SK-N-SH (cell line): ENCODE data around the gene PPTC7. TPM values are rescaled to one million over a fixed set of nuclear protein-coding genes. Genes with fewer than 3 reads are reported as not detected.
A peak's percentile ranks its signal among the peaks of the same experiment; 100 is the strongest.
"Not testable (repeated sequence)": the region's sequence is repeated elsewhere in the genome, so short reads cannot be mapped to it uniquely, and the experiment has no call there.

ENCODE experiments used
- CTCF ChIA-PET: fragments of 300-600, 350-600 bp; formaldehyde crosslinking; extraction: SDS; loops from one replicate; lab custom pipeline; 2021; lab: Yijun Ruan, JAX
- POLR2A ChIA-PET: fragments of 350-600 bp; sonication (Branson Sonifier 250); formaldehyde crosslinking; extraction: SDS; loops from one replicate; lab custom pipeline; 2020; ENCODE audit warnings: antibody characterized with exemption, inconsistent platforms; lab: Yijun Ruan, JAX
- DNase-seq: peaks from one replicate; pipeline ENCODE4 v3.0.0; 2012
- H2AFZ ChIP-seq: fragments of 200-600 bp; sonication (generic); 2 replicates; pipeline ENCODE4 v1.8.1; 2016; ENCODE audit warnings: antibody characterized with exemption, mild to moderate bottlenecking, low read depth
- H3F3A ChIP-seq: fragments of 200-600 bp; sonication (generic); replicated peaks from 2 replicates; pipeline ENCODE3; 2016; ENCODE audit warnings: antibody characterized with exemption, mild to moderate bottlenecking; ENCODE audit not compliant: insufficient read depth
- H3K27ac ChIP-seq, 2 experiments: fragments of 200-500 bp in 1 of 2; fragments of 200-600 bp in 1 of 2; sonication (Bioruptor generic) in 1 of 2; sonication (generic), shearing (Covaris generic) in 1 of 2; 2 replicates each; pipeline versions ENCODE4 v1.5.1 to v1.6.1; 2014 to 2016; ENCODE audit warnings: low read depth in 2 of 2, inconsistent platforms in 1 of 2, low read length in 1 of 2, mild to moderate bottlenecking in 1 of 2, mixed read lengths in 1 of 2
- H3K27me3 ChIP-seq: fragments of 200-600 bp; sonication (generic), shearing (Covaris generic); 2 replicates; pipeline ENCODE4 v1.6.1; 2016; ENCODE audit warnings: mixed run types; ENCODE audit not compliant: insufficient read depth
- H3K36me3 ChIP-seq, 2 experiments: fragments of 200-500 bp in 1 of 2; fragments of 200-600 bp in 1 of 2; sonication (Bioruptor generic) in 1 of 2; sonication (generic) in 1 of 2; replicated peaks in 1 of 2; 2 replicates each; pipeline versions ENCODE3 to v1.5.1; 2014 to 2016; ENCODE audit warnings: low read length in 1 of 2, mild to moderate bottlenecking in 1 of 2; ENCODE audit not compliant: insufficient read depth in 2 of 2, control insufficient read depth in 1 of 2
- H3K4me1 ChIP-seq, 2 experiments: fragments of 200-500 bp in 1 of 2; fragments of 200-600 bp in 1 of 2; sonication (Bioruptor generic) in 1 of 2; sonication (generic), shearing (Covaris generic) in 1 of 2; 2 replicates each; pipeline versions ENCODE4 v1.5.1 to v1.6.1; 2014 to 2016; ENCODE audit warnings: low read depth in 1 of 2, low read length in 1 of 2, mixed run types in 1 of 2; ENCODE audit not compliant: insufficient read depth in 2 of 2, control insufficient read depth in 1 of 2
- H3K4me2 ChIP-seq: fragments of 200-600 bp; sonication (generic), shearing (Covaris generic); 2 replicates; pipeline ENCODE4 v1.6.1; 2017; ENCODE audit warnings: mixed run types
- H3K4me3 ChIP-seq, 2 experiments: fragments of 200-500 bp in 1 of 2; fragments of 200-600 bp in 1 of 2; sonication (Bioruptor generic) in 1 of 2; sonication (generic), shearing (Covaris generic) in 1 of 2; 2 replicates each; pipeline versions ENCODE4 v1.5.1 to v1.8.1; 2014 to 2016; ENCODE audit warnings: low read depth in 2 of 2, inconsistent platforms in 1 of 2, low read length in 1 of 2, mild to moderate bottlenecking in 1 of 2, mixed read lengths in 1 of 2, moderate library complexity in 1 of 2
- H3K79me2 ChIP-seq: fragments of 200-600 bp; sonication (generic); 2 replicates; pipeline ENCODE4 v1.8.1; 2017; ENCODE audit warnings: mild to moderate bottlenecking; ENCODE audit not compliant: insufficient read depth
- H3K9ac ChIP-seq: fragments of 200-600 bp; sonication (generic); 2 replicates; pipeline ENCODE4 v1.6.1; 2017; ENCODE audit warnings: mixed run types
- H3K9me2 ChIP-seq: fragments of 200-600 bp; sonication (generic); 2 replicates; pipeline ENCODE4 v1.6.1; 2017; ENCODE audit warnings: mixed run types
- H3K9me3 ChIP-seq: fragments of 200-600 bp; sonication (generic); 2 replicates; pipeline ENCODE4 v1.6.1; 2017; ENCODE audit warnings: mixed run types, mild to moderate bottlenecking, moderate library complexity
- H4K20me1 ChIP-seq: fragments of 200-600 bp; sonication (generic); 2 replicates; pipeline ENCODE4 v1.6.1; 2017; ENCODE audit warnings: mild to moderate bottlenecking, mixed run types; ENCODE audit not compliant: insufficient read depth
- ELF1 ChIP-seq: IDR thresholded peaks from 2 replicates; pipeline ENCODE4 v1.4.0; 2012
- EP300 ChIP-seq, 2 experiments: IDR thresholded peaks; 2 replicates each; pipeline versions ENCODE4 v1.4.0 to v1.6.1; 2012; ENCODE audit warnings: borderline replicate concordance in 1 of 2, low read depth in 1 of 2, low read length in 1 of 2
- FOSL2 ChIP-seq: IDR thresholded peaks from 2 replicates; pipeline ENCODE4 v1.4.0; 2012; ENCODE audit warnings: low read depth, mild to moderate bottlenecking, moderate library complexity, borderline replicate concordance
- FOXM1 ChIP-seq: IDR thresholded peaks from 2 replicates; pipeline ENCODE4 v1.4.0; 2012; ENCODE audit warnings: low read depth, mild to moderate bottlenecking
- GABPA ChIP-seq: IDR thresholded peaks from 2 replicates; pipeline ENCODE4 v1.4.0; 2012; ENCODE audit warnings: low read depth, mild to moderate bottlenecking
- JUND ChIP-seq: IDR thresholded peaks from 2 replicates; pipeline ENCODE4 v1.4.0; 2012
- MAX ChIP-seq: IDR thresholded peaks from 2 replicates; pipeline ENCODE4 v1.4.0; 2012; ENCODE audit warnings: low read depth
- MEF2A ChIP-seq: IDR thresholded peaks from 2 replicates; pipeline ENCODE4 v1.4.0; 2012; ENCODE audit warnings: low read depth, borderline replicate concordance
- NFIC ChIP-seq: IDR thresholded peaks from 2 replicates; pipeline ENCODE4 v1.4.0; 2012; ENCODE audit warnings: borderline replicate concordance
- PBX3 ChIP-seq: IDR thresholded peaks from 2 replicates; pipeline ENCODE4; 2012
- RAD21 ChIP-seq: IDR thresholded peaks from 2 replicates; pipeline ENCODE4 v1.6.1; 2012; ENCODE audit warnings: mild to moderate bottlenecking, low read length
- RFX5 ChIP-seq: IDR thresholded peaks from 2 replicates; pipeline ENCODE4 v1.6.1; 2012; ENCODE audit warnings: mild to moderate bottlenecking, improper control_type of control experiment, low read length
- RXRA ChIP-seq: IDR thresholded peaks from 2 replicates; pipeline ENCODE4 v1.4.0; 2012; ENCODE audit warnings: low read depth, mild to moderate bottlenecking, borderline replicate concordance
- TAF1 ChIP-seq: IDR thresholded peaks from 2 replicates; pipeline ENCODE4 v1.6.1; 2012; ENCODE audit warnings: low read depth, mild to moderate bottlenecking, low read length, moderate library complexity, borderline replicate concordance
- TCF12 ChIP-seq: IDR thresholded peaks from 2 replicates; pipeline ENCODE4 v1.4.0; 2012
- TEAD4 ChIP-seq: IDR thresholded peaks from 2 replicates; pipeline ENCODE4 v1.4.0; 2012; ENCODE audit warnings: mild to moderate bottlenecking, borderline replicate concordance; ENCODE audit not compliant: insufficient read depth
- YY1 ChIP-seq: IDR thresholded peaks from 2 replicates; pipeline ENCODE4 v1.4.0; 2012; ENCODE audit warnings: low read depth, mild to moderate bottlenecking
- ZBTB33 ChIP-seq: IDR thresholded peaks from 2 replicates; pipeline ENCODE4 v1.4.0; 2012; ENCODE audit warnings: low read depth, borderline replicate concordance
- WGBS: methylation state at CpG from one replicate; pipeline ENCODE4 v1.1.6; 2017; ENCODE audit warnings: low lambda C conversion rate; 5-methylcytosine and 5-hydroxymethylcytosine counted together
- polyA plus RNA-seq, 3 experiments: library from polyadenylated mRNA; depleted of rRNA; stranded (reverse); fragments of >200 nt; gene quantifications; 2 replicates each; pipeline ENCODE4 v1.2.3, GENCODE V29; 2012
- TF ChIP-seq, protein P1 (sequence below): fragments of 200-600 bp; sonication (generic); IDR thresholded peaks from 2 replicates; pipeline ENCODE4 v1.6.1; 2017; ENCODE audit warnings: antibody characterized with exemption, mild to moderate bottlenecking, moderate library complexity
- TF ChIP-seq, protein P2 (sequence below): fragments of 150-350 bp; IDR thresholded peaks from 2 replicates; pipeline ENCODE4 v1.6.1; 2017; ENCODE audit warnings: antibody characterized with exemption, low read length, low read depth, borderline replicate concordance
- TF ChIP-seq, protein P3 (sequence below): IDR thresholded peaks from 2 replicates; pipeline ENCODE4 v1.4.0; 2012; ENCODE audit warnings: low read depth, borderline replicate concordance

PPTC7 gene
- polyA plus RNA-seq, 1 of the 3 experiments (the other 2 are of a cell fraction) = 9.6 TPM

DNA sequence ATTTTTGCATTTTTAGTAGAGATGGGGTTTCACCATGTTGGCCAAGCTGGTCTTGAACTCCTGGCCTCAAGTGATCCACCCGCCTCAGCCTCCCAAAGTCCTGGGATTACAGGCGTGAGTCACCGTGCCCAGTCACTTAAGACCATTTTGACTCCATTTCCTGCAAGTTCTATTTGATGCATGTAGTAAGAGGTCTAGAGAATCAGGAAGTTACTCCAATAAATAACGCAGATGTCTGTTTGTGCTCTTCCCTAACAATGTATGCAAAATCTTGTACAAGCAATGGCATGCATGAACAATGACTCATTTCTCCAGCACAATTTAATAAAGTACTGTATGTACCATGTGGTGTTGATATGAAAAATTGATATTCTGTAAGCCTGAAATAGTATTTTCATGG lies 37.9 kb downstream of the PPTC7 start:
- H3K9me3 ChIP-seq, H2AFZ ChIP-seq, POLR2A ChIA-PET, H3K4me3 ChIP-seq, H3K9ac ChIP-seq, DNase-seq, H3K9me2 ChIP-seq, H3K27me3 ChIP-seq: not testable (repeated sequence)
- WGBS = 21% methylated on average over 4 of the region's 4 CpGs
- H3K4me1 ChIP-seq = peaks cover 4 to 21% of the 10 kb centered on the region in 2 experiments; a peak in 3 of 4 replicates
- H3K27ac ChIP-seq = peak overlapping the region in 1 of 2 experiments; percentile 67; a peak in 2 of 4 replicates
- peaks cover 0 to 13% of the 10 kb centered on the region in 2 experiments for H3K36me3 ChIP-seq
- CTCF ChIA-PET = interaction anchor here (1.6 kb wide), 2 partner anchors 9 to 13 kb away, joined by 3 read pairs; no protein-coding TSS in a partner anchor
- peaks cover 42% of the 10 kb centered on the region for H3F3A ChIP-seq
- peaks cover 32% of the 10 kb centered on the region; the same call in 1 of the 2 replicates for H3K79me2 ChIP-seq
- H4K20me1 ChIP-seq = peaks cover 23% of the 10 kb centered on the region
- H3K4me2 ChIP-seq = peak overlapping the region; percentile 53
- peak in 1 of 2 experiments; percentile 61; a peak in 1 of 4 replicates for TF ChIP-seq EP300 (IDR thresholded peaks at IDR 0.05; ENCODE audit: borderline replicate concordance in 1 of 2, low read depth in 1 of 2, low read length in 1 of 2)
- TF ChIP-seq TCF12 = peak; percentile 90
- TF ChIP-seq PBX3 = peak; percentile 88
- TF ChIP-seq TEAD4 = peak; percentile 55; the same call in 1 of the 2 replicates
- TF ChIP-seq JUND = peak; percentile 80
- 0 out of 2 replicates have a peak, but pooled peaks have one; percentile 35 for TF ChIP-seq FOXM1
- peak; percentile 36; the same call in 1 of the 2 replicates for TF ChIP-seq RXRA
- peak; percentile 47; the same call in 1 of the 2 replicates for TF ChIP-seq NFIC
- TF ChIP-seq ELF1 = peak; percentile 70; the same call in 1 of the 2 replicates
- TF ChIP-seq GABPA = peak; percentile 31; the same call in 1 of the 2 replicates
- TF ChIP-seq FOSL2 = peak; percentile 78
- TF ChIP-seq MAX = peak; percentile 44; the same call in 1 of the 2 replicates

DNA sequence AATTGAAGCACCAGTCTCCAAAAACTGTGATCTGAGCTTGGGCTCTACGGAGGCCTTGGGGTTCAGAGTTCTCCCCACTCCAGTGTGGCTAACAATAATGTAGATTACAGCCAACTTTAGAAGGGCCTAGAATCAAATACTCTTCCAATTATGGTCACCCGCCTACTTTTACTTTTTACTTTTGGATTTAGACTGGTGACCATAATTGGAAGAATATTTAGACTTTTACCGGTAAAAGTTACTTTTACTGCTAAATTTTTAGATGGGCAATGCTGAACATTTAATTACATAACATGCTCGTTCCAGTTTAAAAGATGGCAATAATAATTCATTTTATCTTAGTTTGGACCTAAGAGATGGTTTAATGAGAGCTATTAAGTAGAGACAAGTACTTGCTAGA lies 39.2 kb downstream of the PPTC7 start:
- Histone ChIP-seq H3K27me3 (no peaks in the 10 kb centered on the region), H4K20me1 (peaks cover 23% of the 10 kb centered on the region), H3K36me3 (peaks cover 7 to 22% of the 10 kb centered on the region in 2 experiments), H3K27ac (peak overlapping the region in 1 of 2 experiments; percentile 67; a peak in 1 of 4 replicates), H3K9me3 (no peaks in the 10 kb centered on the region), H3K4me1 (peaks cover 4 to 21% of the 10 kb centered on the region in 2 experiments; a peak in 3 of 4 replicates), H2AFZ (no peak overlapping the region), H3K9ac (no peak overlapping the region), H3K4me3 (no peak overlapping the region), H3F3A (peaks cover 40% of the 10 kb centered on the region), H3K79me2 (peaks cover 34% of the 10 kb centered on the region; the same call in 1 of the 2 replicates), H3K4me2 (no peak overlapping the region), H3K9me2 (no peaks in the 10 kb centered on the region)
- ChIA-PET CTCF (interaction anchor here (1.1 to 1.6 kb wide), 7 partner anchors 8 to 444 kb away, joined by 3 to 8 read pairs (median 3); partner anchors contain the start of gene FAM216A), POLR2A (no interaction called here)
- no peak for DNase-seq
- WGBS = 96% methylated on average over 4 of the region's 4 CpGs
- TF ChIP-seq ELF1 = no peak
- TF ChIP-seq RXRA = no peak
- no peak for TF ChIP-seq ZBTB33
- no peak for TF ChIP-seq RFX5
- no peak for TF ChIP-seq MAX
- TF ChIP-seq, protein P1, sequence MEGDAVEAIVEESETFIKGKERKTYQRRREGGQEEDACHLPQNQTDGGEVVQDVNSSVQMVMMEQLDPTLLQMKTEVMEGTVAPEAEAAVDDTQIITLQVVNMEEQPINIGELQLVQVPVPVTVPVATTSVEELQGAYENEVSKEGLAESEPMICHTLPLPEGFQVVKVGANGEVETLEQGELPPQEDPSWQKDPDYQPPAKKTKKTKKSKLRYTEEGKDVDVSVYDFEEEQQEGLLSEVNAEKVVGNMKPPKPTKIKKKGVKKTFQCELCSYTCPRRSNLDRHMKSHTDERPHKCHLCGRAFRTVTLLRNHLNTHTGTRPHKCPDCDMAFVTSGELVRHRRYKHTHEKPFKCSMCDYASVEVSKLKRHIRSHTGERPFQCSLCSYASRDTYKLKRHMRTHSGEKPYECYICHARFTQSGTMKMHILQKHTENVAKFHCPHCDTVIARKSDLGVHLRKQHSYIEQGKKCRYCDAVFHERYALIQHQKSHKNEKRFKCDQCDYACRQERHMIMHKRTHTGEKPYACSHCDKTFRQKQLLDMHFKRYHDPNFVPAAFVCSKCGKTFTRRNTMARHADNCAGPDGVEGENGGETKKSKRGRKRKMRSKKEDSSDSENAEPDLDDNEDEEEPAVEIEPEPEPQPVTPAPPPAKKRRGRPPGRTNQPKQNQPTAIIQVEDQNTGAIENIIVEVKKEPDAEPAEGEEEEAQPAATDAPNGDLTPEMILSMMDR = no peak
- TF ChIP-seq RAD21 = no peak
- no peak for TF ChIP-seq MEF2A
- no peak for TF ChIP-seq FOXM1
- TF ChIP-seq YY1 = no peak
- no peak for TF ChIP-seq TAF1
- TF ChIP-seq, protein P2, sequence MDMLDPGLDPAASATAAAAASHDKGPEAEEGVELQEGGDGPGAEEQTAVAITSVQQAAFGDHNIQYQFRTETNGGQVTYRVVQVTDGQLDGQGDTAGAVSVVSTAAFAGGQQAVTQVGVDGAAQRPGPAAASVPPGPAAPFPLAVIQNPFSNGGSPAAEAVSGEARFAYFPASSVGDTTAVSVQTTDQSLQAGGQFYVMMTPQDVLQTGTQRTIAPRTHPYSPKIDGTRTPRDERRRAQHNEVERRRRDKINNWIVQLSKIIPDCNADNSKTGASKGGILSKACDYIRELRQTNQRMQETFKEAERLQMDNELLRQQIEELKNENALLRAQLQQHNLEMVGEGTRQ = no peak
- TF ChIP-seq, protein P3, sequence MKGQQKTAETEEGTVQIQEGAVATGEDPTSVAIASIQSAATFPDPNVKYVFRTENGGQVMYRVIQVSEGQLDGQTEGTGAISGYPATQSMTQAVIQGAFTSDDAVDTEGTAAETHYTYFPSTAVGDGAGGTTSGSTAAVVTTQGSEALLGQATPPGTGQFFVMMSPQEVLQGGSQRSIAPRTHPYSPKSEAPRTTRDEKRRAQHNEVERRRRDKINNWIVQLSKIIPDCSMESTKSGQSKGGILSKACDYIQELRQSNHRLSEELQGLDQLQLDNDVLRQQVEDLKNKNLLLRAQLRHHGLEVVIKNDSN = no peak
